ENCODE results near the gene RAMP1. TPM values are rescaled to one million over a fixed set of nuclear protein-coding genes. Genes with fewer than 3 reads are reported as not detected.

RAMP1 gene
- total RNA-seq, 4 donors from 2014 or later: 7.3 to 19.1 (median 12.4) TPM

GRCh38 chr2:237952851-237953250, 93.4 kb downstream of the RAMP1 start:
- no peak overlapping the region for H3K4me3 ChIP-seq (ENCODE audit: low read depth, poor library complexity, severe bottlenecking)
- 67 to 77% methylated on average over 2 of the region's 2 CpGs for WGBS, 2 donors
- no peak for DNase-seq (ENCODE audit: low spot score in 2 of 2)
- TF ChIP-seq POLR2A (IDR thresholded peaks at IDR 0.05): no peak
- no peak for TF ChIP-seq CTCF (IDR thresholded peaks at IDR 0.05)
- intact Hi-C loops (cut with DNase I; ENCODE audit: low total_unique reads): no loop called here

GRCh38 chr2:237955640-237956401, 96.4 kb downstream of the RAMP1 start:
- no peak overlapping the region for H3K4me3 ChIP-seq (ENCODE audit: low read depth, poor library complexity, severe bottlenecking)
- DNase-seq (ENCODE audit: low spot score in 2 of 2): no peak
- WGBS, 2 donors: 7 to 15% methylated on average over 35 to 40 of the region's 64 CpGs

GRCh38 chr2:237956402-237956736, 96.9 kb downstream of the RAMP1 start:
- WGBS, 2 donors: 23 to 43% methylated on average over 10 to 16 of the region's 23 CpGs
- no peak for DNase-seq (ENCODE audit: low spot score in 2 of 2)
- H3K4me3 ChIP-seq (ENCODE audit: low read depth, poor library complexity, severe bottlenecking): no peak overlapping the region
- intact Hi-C loops (cut with DNase I; ENCODE audit: low total_unique reads): no loop called here
- TF ChIP-seq CTCF (IDR thresholded peaks at IDR 0.05) (no peak), POLR2A (IDR thresholded peaks at IDR 0.05) (no peak)

More at GRCh38 chr2:237955640-237956401, 96.4 kb downstream of the RAMP1 start:
- intact Hi-C loops (cut with DNase I; ENCODE audit: low total_unique reads): no loop called here
- TF ChIP-seq POLR2A (IDR thresholded peaks at IDR 0.05) (no peak), CTCF (IDR thresholded peaks at IDR 0.05) (no peak)

GRCh38 chr2:237961637-237962036, 102.2 kb downstream of the RAMP1 start:
- TF ChIP-seq CTCF (IDR thresholded peaks at IDR 0.05): peak in 1 of 3 donors; percentile 55
- TF ChIP-seq POLR2A (IDR thresholded peaks at IDR 0.05): no peak
- no peak overlapping the region for H3K4me3 ChIP-seq (ENCODE audit: low read depth, poor library complexity, severe bottlenecking)
- no peak for DNase-seq (ENCODE audit: low spot score in 2 of 2)
- intact Hi-C loops (cut with DNase I; ENCODE audit: low total_unique reads): no loop called here
- 91 to 96% methylated on average over 5 of the region's 5 CpGs for WGBS, 2 donors

Other genes starting within 250 kb of the RAMP1 start
- 10 to 100 TPM; 45.5 to 88.0 (median 67.5) TPM for gene LRRFIP1, start 232.0 kb upstream of the RAMP1 start, total RNA-seq
- under 1 TPM; 0.12 to 0.38 (median 0.23) TPM for gene RBM44, start 60.8 kb upstream of the RAMP1 start, total RNA-seq
- gene UBE2F, start 107.4 kb downstream of the RAMP1 start, total RNA-seq: 10 to 100 TPM; 32.8 to 46.9 (median 33.3) TPM
- 10 to 100 TPM in 1 of 4 donors, 1 to 10 TPM in 3; 2.4 to 12.1 (median 8.2) TPM for gene SCLY, start 201.4 kb downstream of the RAMP1 start, total RNA-seq
- under 1 TPM in 2 of 4 donors, not detected in 2; 0.13 to 0.29 TPM for gene ESPNL, start 240.7 kb downstream of the RAMP1 start, total RNA-seq